ENCODE data around the gene GNAZ.

GNAZ gene

GRCh38 chr22:23117891-23118646 is 47.8 kb downstream of the GNAZ start:
- no peak for DNase-seq (ENCODE audit: extremely low read depth in 1 of 2, low read depth in 1 of 2)

- DNase-seq (ENCODE audit: extremely low read depth in 1 of 2, low read depth in 1 of 2), result no peak
These were observed 48.6 kb downstream of the GNAZ start for GRCh38 chr22:23118647-23119493.

- DNase-seq (ENCODE audit: extremely low read depth in 1 of 2, low read depth in 1 of 2), result peak in 1 of 2 donors; percentile 26
These were observed 49.4 kb downstream of the GNAZ start for GRCh38 chr22:23119494-23120414.

GRCh38 chr22:23120415-23120899 is 50.1 kb downstream of the GNAZ start:
- no peak for DNase-seq (ENCODE audit: extremely low read depth in 1 of 2, low read depth in 1 of 2)

GRCh38 chr22:23121000-23121421 is 50.7 kb downstream of the GNAZ start:
- DNase-seq (ENCODE audit: extremely low read depth in 1 of 2, low read depth in 1 of 2), result no peak

GRCh38 chr22:23121424-23121823 is 51.1 kb downstream of the GNAZ start:
- DNase-seq (ENCODE audit: extremely low read depth in 1 of 2, low read depth in 1 of 2), result no peak

- DNase-seq (ENCODE audit: extremely low read depth in 1 of 2, low read depth in 1 of 2), result no peak
These were observed 52.1 kb downstream of the GNAZ start for GRCh38 chr22:23122216-23122957.

GRCh38 chr22:23122992-23123803 is 52.9 kb downstream of the GNAZ start:
- DNase-seq (ENCODE audit: extremely low read depth in 1 of 2, low read depth in 1 of 2), result no peak

GRCh38 chr22:23123804-23124254 is 53.5 kb downstream of the GNAZ start:
- no peak for DNase-seq (ENCODE audit: extremely low read depth in 1 of 2, low read depth in 1 of 2)

- no peak for DNase-seq (ENCODE audit: extremely low read depth in 1 of 2, low read depth in 1 of 2)
These were observed 54.5 kb downstream of the GNAZ start for GRCh38 chr22:23124611-23125511.

- DNase-seq (ENCODE audit: extremely low read depth in 1 of 2, low read depth in 1 of 2), result no peak
These were observed 55.3 kb downstream of the GNAZ start for GRCh38 chr22:23125512-23126103.

- no peak for DNase-seq (ENCODE audit: extremely low read depth in 1 of 2, low read depth in 1 of 2)
These were observed 56.1 kb downstream of the GNAZ start for GRCh38 chr22:23126165-23127054.

- no peak for DNase-seq (ENCODE audit: extremely low read depth in 1 of 2, low read depth in 1 of 2)
These were observed 56.9 kb downstream of the GNAZ start for GRCh38 chr22:23127055-23127756.

- DNase-seq (ENCODE audit: extremely low read depth in 1 of 2, low read depth in 1 of 2), result no peak
These were observed 57.5 kb downstream of the GNAZ start for GRCh38 chr22:23127788-23128187.

GRCh38 chr22:23128269-23129108 is 58.2 kb downstream of the GNAZ start:
- peak; percentile 36 to 45 for DNase-seq (ENCODE audit: extremely low read depth in 1 of 2, low read depth in 1 of 2)
